Endothelial cell of umbilical vein (primary cell): ENCODE results near the gene RPS6KL1. TPM values are rescaled to one million over a fixed set of nuclear protein-coding genes. Genes with fewer than 3 reads are reported as not detected.

Experiments
- BruUV-seq: library from RNA; stranded (reverse); fragments of 400-500 nt; replicated peaks from 2 replicates; lab custom pipeline; 2021; lab: Mats Ljungman, UMichigan
- CTCF ChIA-PET: fragments of 300-600, 350-600 bp; sonication (Branson Sonifier 250); formaldehyde crosslinking; loops from one replicate; lab custom pipeline; 2021; ENCODE audit warnings: antibody characterized with exemption, inconsistent platforms; lab: Charles Lee
- POLR2A ChIA-PET: fragments of 300-600, 350-600 bp; sonication (Branson Sonifier 250); formaldehyde crosslinking; loops from one replicate; lab custom pipeline; 2021; ENCODE audit warnings: antibody characterized with exemption, inconsistent platforms; lab: Charles Lee
- DNase-seq: peaks from one replicate; pipeline ENCODE4 v3.0.0-alpha.2; 2011; ENCODE audit warnings: low read depth, low spot score
- FAIRE-seq: peaks from 2 replicates; lab custom pipeline; 2011; peaks lifted over from hg19 to GRCh38; lab: Jason Lieb, UNC
- H2AFZ ChIP-seq: 2 replicates; pipeline ENCODE4 v1.6.0; 2012; ENCODE audit warnings: low read depth, low read length, control low read depth, inconsistent platforms
- H3K27ac ChIP-seq: 2 replicates; pipeline ENCODE4 v1.5.1; 2011; ENCODE audit warnings: low read depth, mild to moderate bottlenecking, control low read depth, low read length, moderate library complexity; ENCODE audit not compliant: insufficient read depth
- H3K27me3 ChIP-seq, 2 experiments: 2 replicates each; pipeline versions ENCODE4 v1.6.0 to v1.6.1; 2011; ENCODE audit warnings: low read length in 2 of 2, mixed read lengths in 1 of 2; ENCODE audit not compliant: control insufficient read depth in 2 of 2, insufficient read depth in 2 of 2
- H3K36me3 ChIP-seq, 2 experiments: 2 replicates in 1 of 2; 3 replicates in 1 of 2; pipeline ENCODE4 v1.5.1; 2011; ENCODE audit warnings: low read length in 2 of 2, mild to moderate bottlenecking in 1 of 2, moderate library complexity in 1 of 2; ENCODE audit not compliant: control insufficient read depth in 2 of 2, insufficient read depth in 2 of 2; ENCODE audit errors: extremely low read depth in 1 of 2
- H3K4me1 ChIP-seq: 3 replicates; pipeline ENCODE4 v1.5.1; 2011; ENCODE audit warnings: mild to moderate bottlenecking, low read length; ENCODE audit not compliant: control insufficient read depth, insufficient read depth; ENCODE audit errors: extremely low read depth
- H3K4me2 ChIP-seq: 2 replicates; pipeline ENCODE4 v1.6.1; 2011; ENCODE audit warnings: low read length, control low read depth, mixed read lengths; ENCODE audit not compliant: insufficient read depth
- H3K4me3 ChIP-seq, 3 experiments: fragments of 200-600 bp in 1 of 3; sonication (generic), shearing (Covaris generic) in 1 of 3; replicated peaks in 1 of 3; 2 replicates each; pipeline ENCODE4 v1.5.1; 2011 to 2016; ENCODE audit warnings: control low read depth in 3 of 3, low read length in 3 of 3, mild to moderate bottlenecking in 2 of 3, inconsistent platforms in 1 of 3, low read depth in 1 of 3, moderate library complexity in 1 of 3; ENCODE audit not compliant: insufficient read depth in 1 of 3
- H3K79me2 ChIP-seq: 2 replicates; pipeline ENCODE4 v1.6.0; 2012; ENCODE audit warnings: low read length, inconsistent platforms; ENCODE audit not compliant: control insufficient read depth, insufficient read depth
- H3K9ac ChIP-seq: replicated peaks from 2 replicates; pipeline ENCODE3; 2011; ENCODE audit warnings: low read length, control low read depth; ENCODE audit not compliant: insufficient read depth; ENCODE audit errors: extremely low read depth
- H3K9me1 ChIP-seq: replicated peaks from 3 replicates; pipeline ENCODE4 v1.6.0; 2011; ENCODE audit warnings: mild to moderate bottlenecking, low read length; ENCODE audit not compliant: control insufficient read depth, insufficient read depth; ENCODE audit errors: extremely low read depth
- H3K9me3 ChIP-seq: replicated peaks from 2 replicates; pipeline ENCODE4 v1.5.1; 2012; ENCODE audit warnings: low read length, inconsistent platforms; ENCODE audit not compliant: control insufficient read depth, insufficient read depth
- H4K20me1 ChIP-seq: replicated peaks from 2 replicates; pipeline ENCODE3; 2011; ENCODE audit warnings: mild to moderate bottlenecking, low read length; ENCODE audit not compliant: control insufficient read depth, insufficient read depth; ENCODE audit errors: extremely low read depth
- CTCF ChIP-seq, 2 donors: IDR thresholded peaks; 1 replicate in 1 of 2; 2 replicates in 1 of 2; pipeline ENCODE4 v1.5.1; 2011; ENCODE audit warnings: low read length in 2 of 2, mild to moderate bottlenecking in 2 of 2, moderate library complexity in 2 of 2, control low read depth in 1 of 2, inconsistent platforms in 1 of 2, low read depth in 1 of 2; ENCODE audit not compliant: insufficient read depth in 1 of 2; ENCODE audit errors: extremely low read depth in 1 of 2
- EZH2 ChIP-seq: IDR thresholded peaks from 2 replicates; pipeline ENCODE4 v1.6.1; 2012; ENCODE audit warnings: borderline replicate concordance, low read depth, mild to moderate bottlenecking, moderate library complexity, low read length, inconsistent platforms; ENCODE audit not compliant: severe bottlenecking
- FOS ChIP-seq: IDR thresholded peaks from 2 replicates; pipeline ENCODE4 v1.6.1; 2011; ENCODE audit warnings: mild to moderate bottlenecking, low read length, moderate library complexity, borderline replicate concordance; ENCODE audit not compliant: insufficient read depth
- GATA2 ChIP-seq: IDR thresholded peaks from 2 replicates; pipeline ENCODE4 v1.7.0; 2011; ENCODE audit warnings: low read depth, mild to moderate bottlenecking, moderate library complexity, mixed read lengths, low read length; ENCODE audit not compliant: insufficient read length, insufficient read depth
- JUN ChIP-seq: IDR thresholded peaks from 2 replicates; pipeline ENCODE4 v1.6.1; 2011; ENCODE audit warnings: borderline replicate concordance, low read depth; ENCODE audit not compliant: insufficient read length, insufficient read depth
- MYC ChIP-seq: IDR thresholded peaks from one replicate; pipeline ENCODE4 v1.6.1; 2011; ENCODE audit warnings: mild to moderate bottlenecking, low read depth, low read length
- POLR2A ChIP-seq: IDR thresholded peaks from 2 replicates; pipeline ENCODE4 v1.6.1; 2012; ENCODE audit warnings: low read depth, mild to moderate bottlenecking, control low read depth, low read length
- POLR2AphosphoS5 ChIP-seq: IDR thresholded peaks from 2 replicates; pipeline ENCODE4 v1.6.1; 2012; ENCODE audit warnings: low read depth, mild to moderate bottlenecking, control low read depth, low read length, moderate library complexity; ENCODE audit not compliant: insufficient read depth
- dilution Hi-C: fragments of 300-500 bp; cut with MboI; formaldehyde crosslinking; loops from one replicate; pipeline ENCODE4 v1.15.0; 2019; ENCODE audit warnings: low sequenced_read_pairs; ENCODE audit not compliant: extremely low pct_ligation_motif_present
- intact Hi-C: fragments of 100-400 bp; cut with micrococcal nuclease; formaldehyde crosslinking; loops from one replicate; pipeline ENCODE4 v1.10.0; 2022
- polyA plus RNA-seq, 4 experiments: library from polyadenylated mRNA; depleted of rRNA in 3 of 4; stranded (reverse) in 3 of 4; unstranded in 1 of 4; fragments of >200 nt; gene quantifications; 2 replicates each; pipeline versions ENCODE4 v1.2.1 to v1.2.3, GENCODE V29; 2011 to 2012; ENCODE audit warnings: missing spikeins in 1 of 4
- total RNA-seq: library from RNA; stranded (reverse); gene quantifications from 2 replicates; pipeline ENCODE4 v1.2.3, GENCODE V29; 2021
- TF ChIP-seq, protein P1 (sequence below): IDR thresholded peaks from 2 replicates; pipeline ENCODE4 v1.6.1; 2011; ENCODE audit not compliant: insufficient read depth, insufficient read length

The RPS6KL1 gene
- total and polyA plus RNA-seq, 2 donors (not counting 3 experiments of a cell fraction or from before 2014, with no cell fraction given) = 10.2 to 23.8 TPM

DNA sequence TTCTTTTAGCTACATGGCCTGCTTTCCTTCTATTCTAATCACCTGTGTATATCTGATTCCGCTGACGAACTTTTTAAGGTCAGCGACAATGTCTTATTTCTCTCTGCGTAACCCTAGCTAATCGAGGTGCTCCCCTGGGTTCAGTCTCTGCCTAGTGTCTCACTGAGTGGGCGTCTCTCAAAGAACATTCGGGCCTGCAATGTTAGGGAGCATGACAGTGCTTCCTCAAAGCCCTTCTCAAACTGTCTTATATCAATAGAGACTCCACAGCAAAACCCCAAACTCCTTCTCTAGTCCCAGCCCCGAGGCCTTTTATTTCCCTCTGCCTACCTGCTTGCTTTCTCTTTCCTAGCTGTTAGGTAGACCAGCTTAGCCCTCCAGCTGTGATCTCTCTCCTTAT, 13.7 kb upstream of the RPS6KL1 start:
- ChIA-PET POLR2A (interaction anchor here (0.8 kb wide), 1 partner anchor 14 kb away, joined by 7 read pairs; the partner anchor contains the start of gene RPS6KL1), CTCF (interaction anchor here (1.0 kb wide), 1 partner anchor 31 kb away, joined by 4 read pairs; no protein-coding TSS in a partner anchor)
- no peaks in the 10 kb centered on the region for H3K36me3 ChIP-seq
- no peaks in the 10 kb centered on the region for H4K20me1 ChIP-seq
- no peak overlapping the region for H2AFZ ChIP-seq
- TF ChIP-seq JUN (no peak), FOS (no peak), GATA2 (no peak)
- H3K9me1 ChIP-seq = no peaks in the 10 kb centered on the region
- no peak overlapping the region for H3K4me3 ChIP-seq
- BruUV-seq = no TSS peak
- dilution Hi-C loops (no loop called here), intact Hi-C loops (no loop called here)
- DNase-seq (no peak), FAIRE-seq (no peak)
- no peaks in the 10 kb centered on the region for H3K79me2 ChIP-seq
- peaks cover 29% of the 10 kb centered on the region for H3K4me1 ChIP-seq
- no peak overlapping the region for H3K4me2 ChIP-seq
- H3K27ac ChIP-seq = no peak overlapping the region
- H3K9me3 ChIP-seq = no peaks in the 10 kb centered on the region
- no peak overlapping the region for H3K9ac ChIP-seq
- H3K27me3 ChIP-seq = no peaks in the 10 kb centered on the region

DNA sequence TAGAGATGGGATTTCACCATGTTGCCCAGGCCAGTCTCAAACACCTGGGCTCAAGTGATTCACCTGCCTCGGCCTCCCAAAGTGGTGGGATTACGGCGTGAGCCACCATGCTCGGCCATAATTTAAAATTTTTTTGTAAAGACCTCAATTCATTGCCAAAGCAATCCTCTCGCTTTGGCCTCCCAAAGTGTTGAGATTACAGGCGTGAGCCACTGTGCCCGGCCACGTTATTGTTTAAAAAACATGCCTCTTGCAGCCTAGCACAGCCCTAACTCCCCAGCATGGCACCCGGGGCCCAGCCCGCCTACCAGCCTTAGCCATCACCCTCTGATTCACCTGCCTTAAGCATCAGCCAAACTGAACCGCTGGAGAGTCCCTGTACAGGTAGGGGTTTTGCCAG, 13.1 kb upstream of the RPS6KL1 start:
- Histone ChIP-seq H3K36me3 (no peaks in the 10 kb centered on the region), H3K27ac (no peak overlapping the region), H3K9ac (no peak overlapping the region), H2AFZ (no peak overlapping the region), H3K4me2 (no peak overlapping the region), H4K20me1 (no peaks in the 10 kb centered on the region), H3K27me3 (no peaks in the 10 kb centered on the region), H3K79me2 (no peaks in the 10 kb centered on the region), H3K9me3 (no peaks in the 10 kb centered on the region), H3K9me1 (no peaks in the 10 kb centered on the region), H3K4me3 (no peak overlapping the region), H3K4me1 (peaks cover 23% of the 10 kb centered on the region)
- POLR2A ChIA-PET = interaction anchor here (0.8 kb wide), 1 partner anchor 13 kb away, joined by 7 read pairs; the partner anchor contains the start of gene RPS6KL1
- no TSS peak for BruUV-seq
- TF ChIP-seq GATA2 (no peak), FOS (no peak), CTCF (IDR thresholded peaks at IDR 0.05; ENCODE audit: extremely low read depth in 1 of 2, insufficient read depth in 1 of 2, low read depth in 1 of 2, low read length in 2 of 2) (no peak), POLR2A (no peak), JUN (no peak), POLR2AphosphoS5 (no peak), EZH2 (no peak), MYC (no peak)
- TF ChIP-seq, protein P1, sequence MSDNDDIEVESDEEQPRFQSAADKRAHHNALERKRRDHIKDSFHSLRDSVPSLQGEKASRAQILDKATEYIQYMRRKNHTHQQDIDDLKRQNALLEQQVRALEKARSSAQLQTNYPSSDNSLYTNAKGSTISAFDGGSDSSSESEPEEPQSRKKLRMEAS = no peak
- intact Hi-C loops (no loop called here), dilution Hi-C loops (no loop called here)
- CTCF ChIA-PET = interaction anchor here (0.8 to 1.4 kb wide), 4 partner anchors 12 to 75 kb away, joined by 3 to 7 read pairs (median 4); partner anchors contain the start of gene RPS6KL1
- DNase-seq (no peak), FAIRE-seq (no peak)
